Adrenal gland (tissue), 12 donors: ENCODE results near the gene LIMS2. TPM values are rescaled to one million over a fixed set of nuclear protein-coding genes. Genes with fewer than 3 reads are reported as not detected.
A peak's percentile ranks its signal among the peaks of the same experiment; 100 is the strongest.

Experiments
- DNase-seq, 7 donors: peaks; one replicate each; pipeline ENCODE4 v3.0.0-alpha.2; 2019 to 2020
- H3K27ac ChIP-seq, 5 donors: fragments of 200-600 bp; sonication (generic) in 4 of 5; 1 replicate in 3 of 5; 2 replicates in 2 of 5; pipeline versions ENCODE4 v1.5.1 to v1.8.0; 2016 to 2020; ENCODE audit warnings: mild to moderate bottlenecking in 1 of 5
- H3K27me3 ChIP-seq: fragments of 200-600 bp; 2 replicates; pipeline ENCODE4 v1.8.0; 2021
- H3K36me3 ChIP-seq, 2 donors: fragments of 200-600 bp; replicated peaks in 1 of 2; 1 replicate in 1 of 2; 2 replicates in 1 of 2; pipeline versions ENCODE4 v1.5.1 to v1.8.0; 2018 to 2022
- H3K4me1 ChIP-seq, 2 donors: fragments of 200-600 bp; replicated peaks in 1 of 2; 1 replicate in 1 of 2; 2 replicates in 1 of 2; pipeline versions ENCODE4 v1.5.1 to v1.8.0; 2018 to 2021
- H3K4me3 ChIP-seq, 4 donors: fragments of 200-600 bp; sonication (generic) in 3 of 4; one replicate each; pipeline ENCODE4 v1.5.1; 2016 to 2018
- H3K9me3 ChIP-seq, 3 donors: fragments of 200-600 bp; sonication (generic) in 1 of 3; replicated peaks in 1 of 3; 1 replicate in 2 of 3; 2 replicates in 1 of 3; pipeline versions ENCODE4 v1.5.1 to v1.8.0; 2016 to 2021
- CTCF ChIP-seq, 6 experiments: fragments of 450-650 bp in 4 of 6; fragments of 200-600 bp in 2 of 6; sonication (generic) in 1 of 6; IDR thresholded peaks; 1 replicate in 5 of 6; 2 replicates in 1 of 6; pipeline versions ENCODE4 v1.5.1 to v1.8.0; 2016 to 2021; ENCODE audit warnings: antibody characterized with exemption in 6 of 6, mild to moderate bottlenecking in 2 of 6, moderate library complexity in 1 of 6
- POLR2A ChIP-seq, 2 donors: fragments of 450-650 bp; IDR thresholded peaks; one replicate each; pipeline ENCODE4 v1.6.1; 2017; ENCODE audit warnings: antibody characterized with exemption in 2 of 2, mild to moderate bottlenecking in 2 of 2, moderate library complexity in 1 of 2
- WGBS, 4 donors: extraction: QIAGEN DNeasy Blood & Tissue Kit in 2 of 4; methylation state at CpG; one replicate each; pipeline versions ENCODE4 v1.1.5 to v1.1.7; 2013 to 2017; 5-methylcytosine and 5-hydroxymethylcytosine counted together
- intact Hi-C, 2 donors: fragments of 100-400 bp; cut with DNase I; formaldehyde crosslinking; loops; one replicate each; pipeline versions ENCODE4 v1.14.1 to v1.15.0; 2022 to 2023
- polyA plus RNA-seq, 3 donors: library from polyadenylated mRNA; stranded (reverse); fragments of 200-250 nt in 2 of 3; fragments of 350-450 nt in 1 of 3; fragmentation: Illumina TruSeq in 1 of 3; extraction: RNeasy Lipid Tissue Mini Kit (QIAGEN cat#74804) in 1 of 3; gene quantifications; one replicate each; pipeline ENCODE4 v1.2.3, GENCODE V29; 2013 to 2014
- total RNA-seq, 9 donors: library from RNA; depleted of rRNA in 4 of 9; stranded (reverse); fragments of >200 nt in 4 of 9; fragments of 120-200 nt in 1 of 9; fragmentation: NEBNext Ultra II Directional in 1 of 9; extraction: Animal tissue kit (Norgen Biotek cat#: 25700) in 1 of 9; gene quantifications; one replicate each; pipeline versions ENCODE4 v1.1.0 to v1.2.4, GENCODE V29; 2013 to 2023
- donor health status: healthy with polysubstance abuse.
- donor health status: Bipolar disorder and iron deficiency.
- donor health status: DM: yes; HTN: yes; CAD: no.
- donor health status: DM: no; HTN: no; CAD: no.
- donor health status: DM: no; HTN: no; CAD: no.
- donor health status: DM: yes; HTN: yes; CAD: no.

The LIMS2 gene
- total and polyA plus RNA-seq, 12 donors: 1.4 to 142 (median 16.1) TPM

GRCh38 chr2:127661949-127662510 is 13.3 kb downstream of the LIMS2 start:
- Histone ChIP-seq H3K9me3 (no peaks in the 10 kb centered on the region), H3K4me3 (no peak overlapping the region), H3K36me3 (no peaks in the 10 kb centered on the region), H3K27ac (peak overlapping the region in 1 of 5 donors; percentile 70), H3K4me1 (no peaks in the 10 kb centered on the region), H3K27me3 (peaks cover 11% of the 10 kb centered on the region)
- TF ChIP-seq POLR2A (IDR thresholded peaks at IDR 0.05): no peak
- no peak for TF ChIP-seq CTCF (IDR thresholded peaks at IDR 0.05)
- peak in 3 of 7 donors; percentile 6 to 54 (median 38) for DNase-seq
- intact Hi-C loops: no loop called here
- 65 to 75% (median 67%) methylated on average over 4 to 9 of the region's 9 CpGs for WGBS, 4 donors

- DNase-seq: peak in 1 of 7 donors; percentile 6
- peak overlapping the region in 2 of 5 donors; percentile 34 to 70 for H3K27ac ChIP-seq
- H3K36me3 ChIP-seq: no peaks in the 10 kb centered on the region
- no peak overlapping the region for H3K4me3 ChIP-seq
- H3K27me3 ChIP-seq: peaks cover 11% of the 10 kb centered on the region
- intact Hi-C loops: no loop called here
- no peaks in the 10 kb centered on the region for H3K4me1 ChIP-seq
- no peaks in the 10 kb centered on the region for H3K9me3 ChIP-seq
- WGBS, 4 donors: 72 to 93% (median 79%) methylated on average over 9 to 14 of the region's 14 CpGs
- TF ChIP-seq POLR2A (IDR thresholded peaks at IDR 0.05): no peak
- TF ChIP-seq CTCF (IDR thresholded peaks at IDR 0.05): no peak
Observed at GRCh38 chr2:127661072-127661649, 14.2 kb downstream of the LIMS2 start.

GRCh38 chr2:127660291-127660578 is 15.1 kb downstream of the LIMS2 start:
- no peaks in the 10 kb centered on the region for H3K9me3 ChIP-seq
- peak overlapping the region in 1 of 5 donors; percentile 70 for H3K27ac ChIP-seq
- H3K4me1 ChIP-seq: no peaks in the 10 kb centered on the region
- DNase-seq: no peak
- intact Hi-C loops: no loop called here
- WGBS, 4 donors: 89 to 90% (median 89%) methylated on average over 10 of the region's 10 CpGs
- H3K4me3 ChIP-seq: no peak overlapping the region
- TF ChIP-seq CTCF (IDR thresholded peaks at IDR 0.05): no peak
- no peak for TF ChIP-seq POLR2A (IDR thresholded peaks at IDR 0.05)
- no peaks in the 10 kb centered on the region for H3K36me3 ChIP-seq
- H3K27me3 ChIP-seq: peaks cover 11% of the 10 kb centered on the region

- intact Hi-C loops: no loop called here
- H3K27ac ChIP-seq: peak overlapping the region in 3 of 5 donors; percentile 32 to 80 (median 41)
- 64 to 80% (median 65%) methylated on average over 11 to 14 of the region's 14 CpGs for WGBS, 4 donors
- peaks cover 7% of the 10 kb centered on the region for H3K27me3 ChIP-seq
- no peaks in the 10 kb centered on the region for H3K36me3 ChIP-seq
- TF ChIP-seq POLR2A (IDR thresholded peaks at IDR 0.05) (no peak), CTCF (IDR thresholded peaks at IDR 0.05) (no peak)
- DNase-seq: peak in 4 of 7 donors; percentile 22 to 82 (median 56)
- H3K9me3 ChIP-seq: no peaks in the 10 kb centered on the region
- no peak overlapping the region for H3K4me3 ChIP-seq
- no peaks in the 10 kb centered on the region for H3K4me1 ChIP-seq
Observed at GRCh38 chr2:127659408-127660290, 15.7 kb downstream of the LIMS2 start.
